Amygdala (tissue), 56 donors: ENCODE measurements around the gene FAM47C.
"Not testable (repeated sequence)": the region's sequence is repeated elsewhere in the genome, so short reads cannot be mapped to it uniquely, and the experiment has no call there.

Experiments
- DNase-seq, 56 donors: peaks; one replicate each; lab custom pipeline; 2025; lab: John Stamatoyannopoulos, UW

Gene FAM47C

DNA sequence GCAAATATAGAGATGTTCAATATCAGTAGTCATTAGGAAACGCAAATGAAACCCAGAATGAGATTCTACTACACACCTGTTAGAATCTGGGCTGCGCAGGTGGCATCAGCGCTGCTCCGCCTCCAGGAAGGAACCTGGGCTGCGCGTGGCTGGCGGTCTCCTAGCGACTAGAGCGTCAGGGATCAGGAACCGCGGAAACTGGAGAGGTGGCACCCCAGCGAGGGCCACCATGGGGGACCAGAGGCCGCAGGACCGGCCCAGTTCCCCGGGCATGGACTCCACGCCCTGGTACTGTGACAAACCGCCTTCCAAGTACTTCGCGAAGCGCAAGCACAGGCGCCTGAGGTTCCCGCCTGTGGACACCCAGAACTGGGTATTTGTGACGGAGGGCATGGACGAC lies at the start of gene FAM47C:
Gene FAM47C, plus strand, starts transcription at position 185 of the 400 bp plus-strand sequence. Its CDS starts 45 bp downstream, at position 230.
- DNase-seq: not testable (repeated sequence)

DNA sequence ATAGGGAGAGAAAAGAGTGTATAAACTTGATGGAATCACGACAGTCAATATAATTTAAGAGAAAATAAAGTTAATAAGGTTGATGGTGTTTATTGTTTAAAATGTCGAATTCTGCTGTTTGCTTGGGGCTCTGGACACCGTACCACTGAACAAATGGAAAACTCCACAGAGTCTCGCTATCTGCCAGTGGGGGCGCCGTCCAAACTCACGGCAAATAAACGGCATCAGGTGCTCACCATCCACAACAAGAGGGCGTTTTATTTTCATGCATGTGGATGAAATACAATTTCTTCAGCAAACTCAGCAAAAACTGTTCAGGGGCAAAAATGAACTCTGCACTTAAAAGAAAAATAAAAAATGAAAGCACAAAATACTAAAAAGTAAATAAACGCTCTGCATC lies 46.6 kb upstream of the FAM47C start:
- DNase-seq: no peak

DNA sequence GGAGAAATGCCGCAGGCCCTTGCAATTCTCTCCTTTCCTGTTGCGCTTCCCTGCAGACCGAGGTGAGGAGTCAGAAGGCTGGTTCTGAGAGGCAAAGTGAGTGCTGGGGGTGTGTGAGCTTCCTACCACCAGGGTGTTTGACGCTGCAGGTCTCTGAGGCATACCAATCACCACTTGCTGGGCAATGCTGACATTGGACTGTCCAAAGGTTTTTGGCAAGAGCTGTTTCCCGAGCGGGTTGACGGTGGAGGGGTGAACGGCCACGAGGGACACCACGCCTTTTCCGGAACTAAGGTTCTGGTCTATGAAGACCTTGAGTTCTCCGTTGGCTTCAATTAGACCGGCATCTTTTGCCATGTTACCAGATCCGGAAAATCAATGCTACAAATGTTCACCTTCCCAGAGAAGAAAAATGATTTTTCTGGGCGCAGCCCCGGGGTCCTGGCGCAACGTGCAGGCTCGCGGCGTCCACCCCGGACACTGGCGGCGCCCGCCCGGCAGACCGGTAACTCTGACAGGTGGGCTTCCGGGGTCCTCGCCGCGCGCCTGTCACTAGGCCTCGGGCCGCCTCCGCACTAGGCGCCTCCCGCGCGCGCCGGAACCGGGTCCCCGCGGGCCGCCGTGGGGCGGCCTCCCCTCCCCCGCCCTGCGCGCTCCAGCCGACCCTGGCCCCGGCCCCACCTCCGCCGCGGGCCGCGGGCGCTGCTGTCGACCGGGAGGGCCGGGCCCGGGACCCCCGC lies 44.9 kb upstream of the FAM47C start:
- no peak for DNase-seq

DNA sequence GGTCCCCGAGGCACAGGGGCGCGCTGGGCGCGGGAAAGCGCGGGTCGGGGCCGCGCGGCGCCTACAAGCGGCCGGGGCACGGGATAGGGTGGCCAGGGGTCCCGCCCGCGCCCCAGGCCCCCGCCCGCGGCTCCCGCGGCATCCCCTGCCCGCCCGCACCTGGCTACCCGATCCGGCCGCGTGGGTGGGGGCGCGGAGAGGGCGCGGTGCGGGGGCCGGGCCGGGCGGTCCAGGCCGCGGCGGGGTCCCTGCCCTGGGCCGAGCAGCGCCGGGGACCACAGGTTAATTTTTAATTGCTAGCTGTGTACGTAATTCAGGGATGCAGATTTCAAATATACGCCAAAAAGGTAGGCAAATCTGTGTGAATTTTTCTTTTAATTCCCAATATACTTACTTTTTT lies 44.3 kb upstream of the FAM47C start:
- no peak for DNase-seq

DNA sequence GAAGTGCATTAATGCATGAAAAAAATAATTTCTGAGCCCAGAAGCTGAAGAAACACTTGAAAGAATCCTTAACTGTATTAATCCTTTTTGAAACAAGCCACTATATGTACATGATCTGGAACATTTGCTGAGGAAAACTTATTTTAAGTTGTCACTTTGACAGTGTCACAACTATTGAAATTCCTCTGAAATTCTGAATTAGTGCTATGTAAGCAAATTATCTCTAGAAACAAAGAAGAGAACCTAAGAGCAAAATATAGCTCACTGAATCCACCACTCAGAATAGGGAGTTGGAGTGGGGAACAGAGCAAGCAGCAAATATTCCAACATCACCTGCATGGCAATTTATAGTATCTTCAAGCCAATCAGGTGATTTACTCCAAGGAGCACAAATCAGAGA lies 34.6 kb upstream of the FAM47C start:
- DNase-seq: no peak

DNA sequence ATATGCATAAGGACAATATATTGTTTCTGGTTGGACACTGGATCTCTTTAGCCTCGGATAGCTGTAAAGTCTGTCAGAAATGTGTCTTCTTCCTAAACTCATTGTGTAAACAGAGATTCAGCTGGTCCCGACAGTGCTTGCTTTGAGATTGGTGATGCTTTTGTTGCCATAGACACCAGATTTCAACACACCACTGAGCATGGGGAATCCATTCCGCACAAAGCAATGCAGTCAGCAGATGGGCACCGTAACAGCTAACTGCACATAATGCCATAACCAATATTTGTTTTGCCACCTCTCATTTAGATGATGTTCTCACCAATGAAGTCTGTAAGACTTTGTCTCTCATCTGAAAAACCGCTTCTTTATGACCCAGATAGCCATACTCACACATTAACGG lies 33.3 kb upstream of the FAM47C start:
- DNase-seq: peak in 4 of 56 donors; percentile 0 to 37 (median 3)

DNA sequence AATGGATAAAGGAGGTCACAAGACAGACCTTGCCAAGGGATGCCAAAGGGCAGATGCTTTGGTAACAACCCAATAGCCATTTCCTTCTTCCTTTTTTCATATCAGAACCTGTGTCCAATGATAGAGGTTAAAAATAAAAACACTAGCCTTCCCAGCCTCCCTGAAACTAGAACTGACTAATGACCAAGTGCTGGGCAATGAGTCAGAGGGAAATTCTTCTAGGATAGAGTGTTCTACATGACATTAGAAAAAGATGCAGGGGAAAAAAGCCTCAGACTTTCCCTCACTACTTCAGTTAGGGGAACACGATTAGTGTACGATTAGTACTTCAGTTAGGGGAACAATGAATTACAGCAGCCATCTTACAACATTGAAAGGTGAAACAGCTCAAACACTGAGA lies 29.3 kb upstream of the FAM47C start:
- DNase-seq: no peak

DNA sequence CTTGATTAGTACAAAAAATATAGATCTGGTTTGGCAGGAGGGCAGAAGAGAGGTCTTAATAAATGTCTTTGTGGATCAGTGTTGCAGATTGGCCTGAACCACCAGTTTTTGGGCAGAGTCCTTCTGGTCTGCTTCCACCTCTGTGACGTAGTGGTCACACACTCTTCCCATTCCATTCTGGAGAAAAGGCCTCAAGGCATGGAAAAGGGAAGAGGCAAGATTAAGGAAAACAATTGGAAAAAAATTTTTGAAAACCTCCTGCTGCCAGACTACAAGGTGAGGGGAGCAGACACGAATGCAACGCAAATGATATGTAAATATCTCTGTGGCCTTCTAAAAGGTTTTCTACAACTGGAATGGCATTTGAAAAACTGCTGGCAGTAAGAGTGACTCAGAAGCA lies 24.3 kb upstream of the FAM47C start:
- DNase-seq: no peak

DNA sequence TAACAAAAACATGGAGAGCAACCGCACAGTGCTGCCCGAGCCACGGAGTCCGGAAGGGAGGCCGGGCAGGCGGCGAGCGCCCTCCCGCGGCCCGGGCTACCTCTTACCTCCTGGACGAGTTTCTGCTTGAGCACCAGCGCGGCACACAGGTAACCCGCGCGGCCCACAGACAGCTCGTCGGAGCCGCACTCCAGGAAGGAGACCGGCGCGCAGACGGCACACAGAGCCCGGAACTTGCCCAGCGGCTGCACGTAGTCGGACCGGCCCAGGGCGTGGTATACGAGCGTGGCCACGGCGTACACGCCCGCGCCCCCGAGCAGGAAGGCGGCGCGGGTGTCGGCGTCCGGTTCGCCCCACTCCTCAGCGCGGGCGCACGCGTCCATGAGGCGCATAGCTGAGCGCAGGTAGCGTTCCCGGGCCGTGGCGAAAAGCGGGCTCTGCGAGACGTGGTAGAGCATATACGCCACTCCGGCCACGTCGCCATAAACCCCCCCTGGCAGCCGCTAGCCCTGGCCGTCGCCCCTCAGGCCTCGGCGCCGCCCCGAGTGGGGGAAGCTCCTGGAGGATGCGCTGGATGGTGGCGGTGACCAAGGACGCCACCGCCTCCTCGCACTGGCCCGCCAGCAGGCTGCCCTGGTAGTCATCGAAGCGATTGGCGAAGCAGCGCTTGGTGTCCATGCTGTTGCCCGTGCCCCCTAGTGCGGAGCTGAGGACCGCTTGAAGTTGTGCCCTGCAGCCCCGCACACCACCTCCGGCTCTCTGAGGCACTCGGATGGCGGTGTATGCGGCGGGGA lies 22.6 kb upstream of the FAM47C start:
- not testable (repeated sequence) for DNase-seq

DNA sequence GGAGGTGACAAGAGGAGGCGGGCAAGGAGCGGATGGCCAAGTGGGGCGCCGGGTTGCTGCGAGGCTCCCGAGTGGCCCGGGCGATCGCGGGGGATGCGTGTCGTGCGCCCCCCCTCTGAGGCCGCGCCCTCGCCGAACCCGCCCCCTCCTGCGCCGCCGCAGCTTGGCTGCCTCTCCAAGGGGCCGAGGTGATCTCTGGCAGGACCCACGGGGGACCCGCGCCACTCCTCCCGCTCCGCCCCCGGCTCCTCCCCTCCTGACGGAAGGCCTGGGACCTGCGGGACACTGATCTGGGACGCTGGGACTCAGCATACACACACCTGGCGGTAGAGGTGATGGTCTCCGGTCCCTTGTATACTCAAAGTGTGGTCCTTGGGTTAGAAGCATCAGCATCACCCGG lies 21.9 kb upstream of the FAM47C start:
- no peak for DNase-seq

DNA sequence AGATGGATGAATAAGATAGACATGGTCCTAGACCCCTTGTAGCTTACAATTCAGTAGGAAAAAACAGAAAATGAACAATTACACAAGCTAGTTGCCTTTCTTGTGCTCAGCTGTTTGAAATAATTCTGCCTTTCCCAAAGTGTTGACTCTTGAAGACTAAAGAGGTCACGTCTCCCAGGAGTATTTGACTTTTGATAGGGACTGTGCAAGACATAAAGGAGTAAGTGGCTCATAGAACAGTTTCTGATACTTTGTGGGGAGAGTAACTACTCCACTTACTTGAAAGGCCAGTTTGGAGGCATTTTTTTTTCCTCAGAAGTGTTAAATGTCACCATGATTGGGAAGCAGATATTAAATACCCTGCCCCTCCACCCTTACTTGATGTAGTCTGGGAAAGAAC lies 21.0 kb upstream of the FAM47C start:
- DNase-seq: not testable (repeated sequence)

DNA sequence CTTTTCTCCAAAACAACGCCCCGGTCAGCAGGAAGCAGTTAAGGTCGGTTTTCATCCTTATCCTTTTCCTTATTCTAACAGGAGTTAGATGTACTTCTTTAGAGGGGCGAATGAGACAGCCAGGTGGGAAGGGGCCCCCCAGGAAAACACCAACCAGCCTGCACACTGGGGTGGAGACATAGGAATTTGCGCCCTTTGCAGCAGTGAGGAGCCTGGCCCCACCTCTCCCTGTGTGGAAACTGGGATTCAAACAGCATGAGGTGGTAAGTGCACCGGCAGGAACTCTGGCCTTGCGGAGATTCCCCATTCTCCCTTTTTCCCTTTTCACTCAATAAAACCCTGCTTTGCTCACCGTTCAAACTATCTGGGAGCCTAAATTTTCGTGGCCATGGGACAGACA lies 8.0 kb upstream of the FAM47C start:
- DNase-seq: no peak

DNA sequence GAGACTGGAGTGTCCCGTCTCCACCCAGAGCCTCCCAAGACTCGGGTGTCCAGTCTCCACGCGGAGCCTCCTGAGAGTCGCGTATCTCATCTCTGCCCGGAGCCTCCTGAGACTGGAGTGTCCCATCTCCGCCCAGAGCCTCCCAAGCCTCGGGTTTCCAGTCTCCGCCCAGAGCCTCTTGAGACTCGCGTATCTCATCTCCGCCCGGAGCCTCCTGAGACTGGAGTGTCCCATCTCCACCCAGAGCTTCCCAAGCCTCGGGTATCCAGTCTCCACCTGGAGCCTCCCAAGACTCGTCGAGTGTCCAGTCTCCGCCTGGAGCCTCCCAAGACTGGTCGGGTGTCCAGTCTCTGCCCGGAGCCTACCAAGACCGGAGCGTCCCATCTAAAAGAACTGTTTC lies 2.3 kb downstream of the FAM47C start:
- DNase-seq: no peak

DNA sequence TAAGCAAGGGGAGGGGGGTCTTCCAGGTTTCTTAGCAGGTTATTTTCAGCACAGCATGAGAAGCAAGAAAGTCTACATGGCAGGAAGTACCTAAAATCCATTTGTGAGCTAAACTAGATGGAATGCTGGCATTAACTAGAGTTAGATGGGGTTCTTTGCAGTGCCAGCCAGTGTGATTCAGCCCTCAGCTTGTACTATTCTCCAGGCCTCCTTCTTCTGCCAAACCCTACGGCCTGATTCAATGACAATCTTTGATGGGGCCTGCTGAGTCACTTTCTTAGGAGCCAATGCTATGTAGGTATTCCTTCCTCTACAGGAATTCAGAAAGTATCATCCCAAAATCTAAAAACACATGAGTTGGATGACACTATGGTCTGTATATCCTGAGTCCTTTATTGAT lies 26.1 kb downstream of the FAM47C start:
- not testable (repeated sequence) for DNase-seq

DNA sequence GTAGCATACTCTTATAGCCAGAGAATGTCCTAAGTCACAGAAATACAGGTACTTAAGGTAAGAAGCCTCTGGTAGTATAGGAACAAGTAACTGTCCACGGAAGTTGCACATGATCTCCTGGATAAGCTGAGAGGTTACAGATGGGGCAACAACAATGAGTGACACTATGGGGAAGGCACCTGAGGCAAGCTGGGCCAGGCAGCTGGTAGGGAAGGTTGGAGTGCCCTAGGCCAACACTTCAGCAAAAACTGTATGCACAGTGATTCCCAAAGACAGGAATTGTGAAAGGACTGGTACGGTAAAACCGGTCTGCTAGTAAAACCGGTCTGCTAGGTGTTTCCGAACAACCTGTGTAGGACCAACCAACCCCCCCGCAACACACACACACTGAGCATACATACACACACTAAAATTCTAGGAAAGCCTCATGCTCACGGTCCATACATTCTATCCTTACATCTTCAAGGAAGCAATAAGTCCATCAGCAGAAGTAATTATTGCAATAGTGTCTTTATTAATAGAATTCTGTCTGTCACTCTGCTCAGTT lies 28.6 kb downstream of the FAM47C start:
- not testable (repeated sequence) for DNase-seq

DNA sequence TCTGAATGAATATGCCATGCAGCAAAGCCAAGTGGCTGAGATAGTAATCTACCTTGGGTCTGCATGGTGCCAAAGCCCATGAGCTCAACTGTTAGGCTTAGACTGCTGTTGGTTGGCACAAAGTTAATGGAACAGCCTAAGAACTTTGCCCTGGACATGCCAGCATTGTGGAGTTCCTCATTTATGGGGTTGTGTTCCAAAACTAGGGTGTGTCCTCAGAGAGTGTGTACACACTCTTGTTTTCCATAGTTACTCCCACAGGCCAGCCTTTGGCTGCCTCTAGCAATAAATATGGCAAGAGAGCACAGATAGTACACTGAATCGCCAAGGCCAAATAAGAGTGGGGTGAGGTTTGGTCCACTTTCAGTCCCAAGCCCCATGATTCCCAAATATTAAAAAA lies 30.6 kb downstream of the FAM47C start:
- not testable (repeated sequence) for DNase-seq

DNA sequence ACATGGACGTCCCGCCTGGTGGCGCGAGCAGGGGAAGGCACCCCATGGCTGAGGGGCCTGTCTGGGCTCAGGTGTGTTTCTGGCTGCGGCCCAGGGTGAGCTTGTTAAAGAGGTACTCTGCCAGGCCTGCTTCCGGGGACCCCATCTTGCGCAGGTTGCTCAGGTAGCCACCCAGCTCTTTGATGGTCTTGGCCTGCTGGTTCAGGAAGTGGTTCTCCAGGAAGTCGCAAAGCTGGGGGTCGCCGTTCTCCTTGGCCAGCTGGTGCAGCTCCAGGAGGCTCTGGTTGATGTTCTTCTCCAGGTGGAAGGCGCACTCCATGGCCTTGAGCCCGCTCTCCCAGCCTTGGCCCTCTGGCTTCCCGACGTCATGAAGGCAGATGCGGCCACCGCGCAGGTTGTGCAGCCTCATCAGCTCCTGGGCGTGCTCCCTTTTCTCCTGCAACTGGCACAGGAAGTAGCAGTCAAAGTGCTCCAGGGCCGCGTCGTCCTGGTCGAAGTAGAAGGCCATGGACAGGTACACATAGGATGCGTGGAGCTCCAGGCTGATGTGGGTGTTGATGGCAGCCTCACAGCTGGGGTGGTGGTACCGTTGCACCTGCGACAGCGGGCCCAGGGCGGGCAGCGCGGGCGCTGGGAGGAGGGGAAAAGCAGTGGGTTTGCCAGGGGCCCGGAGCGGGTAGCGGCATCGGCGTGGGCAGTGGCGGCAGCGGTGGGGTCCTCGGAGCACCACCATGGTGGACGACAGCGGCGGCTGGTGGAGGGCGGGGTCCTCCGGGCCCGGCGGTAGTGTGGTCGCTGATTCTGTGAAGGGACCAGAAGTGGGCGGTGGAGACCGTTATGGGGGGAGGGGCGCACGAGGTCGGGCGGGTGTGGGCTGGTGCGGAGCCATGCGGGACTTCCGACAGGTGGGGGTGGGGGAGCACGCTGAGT lies 35.1 kb downstream of the FAM47C start:
- DNase-seq: peak in 1 of 56 donors; percentile 0

DNA sequence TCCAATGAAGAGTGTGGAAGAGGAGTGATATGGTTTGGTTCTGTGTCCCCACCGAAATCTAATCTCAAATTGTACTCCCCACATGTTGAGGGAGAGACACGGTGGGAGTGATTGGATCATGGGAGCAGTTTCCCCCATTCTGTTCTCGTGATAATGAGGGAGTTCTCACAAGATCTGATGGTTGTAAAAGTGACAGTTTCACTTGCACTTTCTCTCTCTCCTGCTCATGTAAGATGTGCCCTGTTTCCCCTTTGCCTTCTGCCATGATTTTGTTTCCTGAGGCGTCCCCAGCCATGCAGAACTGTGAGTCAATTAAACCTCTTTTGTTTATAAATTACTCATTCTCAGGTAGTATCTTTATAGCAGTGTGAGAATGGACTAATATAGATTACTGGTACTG lies 39.6 kb downstream of the FAM47C start:
- no peak for DNase-seq

DNA sequence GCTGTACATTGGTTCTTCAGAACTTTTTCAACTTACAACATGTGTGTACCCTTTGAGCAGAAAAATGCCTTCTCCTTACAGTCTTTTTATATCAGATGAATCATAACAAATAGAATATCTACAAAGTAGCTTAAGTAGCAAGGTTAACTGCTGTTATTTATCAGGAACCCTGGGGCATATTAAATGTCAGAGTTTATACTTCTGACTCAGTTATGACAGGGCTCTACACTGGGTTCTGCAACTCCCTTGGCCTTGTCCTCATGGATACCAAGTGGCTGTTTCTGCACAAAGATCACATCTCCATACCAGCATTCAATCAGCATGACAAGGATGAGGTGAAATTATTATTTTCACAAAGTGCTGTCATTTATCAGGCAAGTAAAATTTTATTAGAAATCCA lies 49.4 kb downstream of the FAM47C start:
- not testable (repeated sequence) for DNase-seq

DNA sequence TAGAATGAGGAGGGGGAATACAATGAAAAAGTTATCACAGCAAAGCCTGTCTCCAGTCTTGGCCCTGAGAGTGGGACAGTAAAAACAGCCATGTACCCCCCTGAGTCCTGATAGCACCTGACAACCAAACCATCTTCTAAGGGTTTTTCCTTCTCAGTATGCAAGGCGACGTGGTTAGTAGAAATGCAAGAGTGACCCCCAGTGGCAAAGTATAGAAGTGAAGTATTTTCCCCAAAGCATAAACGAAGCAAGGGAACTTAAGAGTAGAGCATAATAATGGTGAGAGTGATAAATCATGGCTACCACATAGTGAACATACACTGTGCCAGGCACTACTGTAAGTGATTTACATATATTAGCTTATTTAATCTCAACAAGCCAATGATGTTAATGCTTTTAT lies 52.8 kb downstream of the FAM47C start:
- peak in 4 of 56 donors; percentile 0 to 4 (median 0) for DNase-seq
